Measurements from ENCODE around the gene DNAI2.

DNA sequence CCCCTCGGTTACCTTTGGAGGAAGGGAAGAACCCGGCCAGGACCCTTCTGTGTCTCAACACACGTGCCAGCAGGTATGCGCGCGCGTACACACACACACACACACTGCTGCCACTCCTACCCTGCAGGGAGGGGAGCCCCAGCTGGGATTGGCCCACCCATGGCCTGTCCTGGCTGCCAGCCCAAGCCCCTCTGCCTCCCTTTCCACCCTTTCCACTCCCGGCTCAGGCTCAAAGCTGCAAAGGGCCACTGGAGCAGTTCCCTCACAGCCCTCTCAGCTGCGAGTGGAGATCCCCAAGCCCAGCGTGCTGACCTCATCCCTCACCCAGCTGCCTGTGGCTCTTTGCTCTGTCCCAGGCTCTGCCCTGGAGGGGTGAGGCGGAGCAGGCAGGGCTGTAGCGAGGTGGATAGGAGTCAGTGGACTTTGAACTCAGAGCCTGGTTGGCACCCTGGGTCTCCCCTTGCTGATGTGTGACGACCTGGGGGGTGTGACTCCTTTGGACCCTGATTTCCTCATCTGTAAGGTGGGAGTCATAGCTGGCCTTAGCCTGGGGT is 66.5 kb downstream of the DNAI2 start:
- TF ChIP-seq EZH2 (IDR thresholded peaks at IDR 0.05) (no peak), POLR2AphosphoS5 (IDR thresholded peaks at IDR 0.05; ENCODE audit: borderline replicate concordance, low read depth, low read length) (no peak)
